Osteocyte (in vitro differentiated cells): ENCODE results near the gene CNTNAP2. TPM values are rescaled to one million over a fixed set of nuclear protein-coding genes. Genes with fewer than 3 reads are reported as not detected.

Source experiments
- DNase-seq: peaks from one replicate; pipeline ENCODE4 v3.0.0; 2021; ENCODE audit warnings: mixed read lengths; ENCODE audit not compliant: unreplicated experiment; ENCODE audit errors: extremely low spot score
- H3K27ac Mint-ChIP-seq: one replicate; pipeline ENCODE4 v1.8.0; 2021; ENCODE audit warnings: mild to moderate bottlenecking, mixed read lengths; ENCODE audit not compliant: unreplicated experiment
- H3K27me3 Mint-ChIP-seq: one replicate; pipeline ENCODE4 v1.8.0; 2021; ENCODE audit warnings: mixed read lengths; ENCODE audit not compliant: unreplicated experiment
- H3K36me3 Mint-ChIP-seq: one replicate; pipeline ENCODE4 v1.8.0; 2021; ENCODE audit warnings: mixed read lengths; ENCODE audit not compliant: unreplicated experiment
- H3K4me1 Mint-ChIP-seq: one replicate; pipeline ENCODE4 v1.8.0; 2021; ENCODE audit warnings: mixed read lengths; ENCODE audit not compliant: unreplicated experiment
- H3K4me3 Mint-ChIP-seq: one replicate; pipeline ENCODE4 v1.8.0; 2021; ENCODE audit warnings: mild to moderate bottlenecking, moderate library complexity, mixed read lengths; ENCODE audit not compliant: unreplicated experiment
- H3K9me3 Mint-ChIP-seq: one replicate; pipeline ENCODE4 v1.8.0; 2021; ENCODE audit warnings: mixed read lengths; ENCODE audit not compliant: unreplicated experiment
- total RNA-seq: library from RNA; stranded (reverse); gene quantifications from 2 replicates; pipeline ENCODE4 v1.2.1, GENCODE V29; 2021
- TF ChIP-seq, protein P1 (sequence below): fragments of 200-600 bp; sonication (generic); IDR thresholded peaks from 2 replicates; pipeline ENCODE4 v1.5.0; 2021; ENCODE audit warnings: antibody characterized with exemption, mild to moderate bottlenecking, moderate library complexity

The CNTNAP2 gene
- total RNA-seq, 1 donor from 2014 or later = 1.4 TPM

GRCh38 chr7:148395352-148395811 lies 2278.8 kb downstream of the CNTNAP2 start:
- no peak overlapping the region for H3K27ac Mint-ChIP-seq
- H3K4me3 Mint-ChIP-seq = no peak overlapping the region
- H3K9me3 Mint-ChIP-seq = no peaks in the 10 kb centered on the region
- H3K27me3 Mint-ChIP-seq = peaks cover 7% of the 10 kb centered on the region
- TF ChIP-seq, protein P1, sequence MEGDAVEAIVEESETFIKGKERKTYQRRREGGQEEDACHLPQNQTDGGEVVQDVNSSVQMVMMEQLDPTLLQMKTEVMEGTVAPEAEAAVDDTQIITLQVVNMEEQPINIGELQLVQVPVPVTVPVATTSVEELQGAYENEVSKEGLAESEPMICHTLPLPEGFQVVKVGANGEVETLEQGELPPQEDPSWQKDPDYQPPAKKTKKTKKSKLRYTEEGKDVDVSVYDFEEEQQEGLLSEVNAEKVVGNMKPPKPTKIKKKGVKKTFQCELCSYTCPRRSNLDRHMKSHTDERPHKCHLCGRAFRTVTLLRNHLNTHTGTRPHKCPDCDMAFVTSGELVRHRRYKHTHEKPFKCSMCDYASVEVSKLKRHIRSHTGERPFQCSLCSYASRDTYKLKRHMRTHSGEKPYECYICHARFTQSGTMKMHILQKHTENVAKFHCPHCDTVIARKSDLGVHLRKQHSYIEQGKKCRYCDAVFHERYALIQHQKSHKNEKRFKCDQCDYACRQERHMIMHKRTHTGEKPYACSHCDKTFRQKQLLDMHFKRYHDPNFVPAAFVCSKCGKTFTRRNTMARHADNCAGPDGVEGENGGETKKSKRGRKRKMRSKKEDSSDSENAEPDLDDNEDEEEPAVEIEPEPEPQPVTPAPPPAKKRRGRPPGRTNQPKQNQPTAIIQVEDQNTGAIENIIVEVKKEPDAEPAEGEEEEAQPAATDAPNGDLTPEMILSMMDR = no peak
- no peak for DNase-seq
- no peaks in the 10 kb centered on the region for H3K4me1 Mint-ChIP-seq
- no peaks in the 10 kb centered on the region for H3K36me3 Mint-ChIP-seq

- Mint-ChIP-seq H3K4me1 (no peaks in the 10 kb centered on the region), H3K27ac (no peak overlapping the region), H3K4me3 (no peak overlapping the region), H3K27me3 (peaks cover 7% of the 10 kb centered on the region), H3K9me3 (no peaks in the 10 kb centered on the region), H3K36me3 (no peaks in the 10 kb centered on the region)
- DNase-seq = no peak
- TF ChIP-seq, protein P1 = no peak
These were observed 2279.6 kb downstream of the CNTNAP2 start for GRCh38 chr7:148395990-148396716.

DNA sequence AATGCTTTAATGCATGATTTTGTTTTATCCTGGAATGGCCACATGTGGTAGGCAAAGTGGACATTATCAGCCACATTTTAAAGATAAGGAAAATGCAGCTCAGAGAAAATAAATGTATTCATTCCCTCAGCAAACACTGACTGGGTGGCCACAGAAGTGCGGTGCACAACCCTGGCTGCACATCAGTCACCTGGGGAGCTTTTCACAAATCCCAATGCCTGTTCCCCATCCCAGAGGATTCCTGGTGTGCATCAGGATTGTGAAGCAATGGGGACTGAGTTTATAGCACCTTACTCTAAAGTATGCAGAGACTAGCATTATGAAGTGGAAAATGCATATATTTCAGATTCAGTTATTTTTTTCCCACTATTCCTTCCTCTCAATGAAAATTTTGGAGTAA lies 2280.5 kb downstream of the CNTNAP2 start:
- TF ChIP-seq, protein P1 = no peak
- Mint-ChIP-seq H3K36me3 (no peaks in the 10 kb centered on the region), H3K9me3 (no peaks in the 10 kb centered on the region), H3K4me1 (no peaks in the 10 kb centered on the region), H3K27me3 (peaks cover 8% of the 10 kb centered on the region), H3K4me3 (no peak overlapping the region), H3K27ac (no peak overlapping the region)
- no peak for DNase-seq

DNA sequence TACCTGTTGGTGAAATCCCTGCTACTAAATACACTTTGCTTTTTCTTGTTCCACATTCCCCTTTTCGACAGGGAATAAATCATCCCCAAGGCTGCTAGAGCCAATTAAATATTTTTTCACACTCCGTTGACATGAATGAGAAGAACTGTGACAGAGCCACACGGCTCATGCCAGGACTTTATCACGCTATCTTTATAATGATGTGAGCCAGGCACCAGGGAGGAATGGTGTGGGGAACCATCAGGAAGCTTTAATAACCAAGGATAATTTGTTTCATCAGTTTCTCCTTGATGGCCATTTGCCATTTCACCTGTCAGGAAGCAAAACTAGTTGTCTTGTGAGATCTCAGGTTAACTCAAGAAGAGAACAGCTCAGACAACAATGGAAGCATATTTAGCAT lies 2280.9 kb downstream of the CNTNAP2 start:
- Mint-ChIP-seq H3K4me1 (no peaks in the 10 kb centered on the region), H3K4me3 (no peak overlapping the region), H3K27ac (no peak overlapping the region), H3K36me3 (no peaks in the 10 kb centered on the region), H3K9me3 (no peaks in the 10 kb centered on the region), H3K27me3 (peaks cover 9% of the 10 kb centered on the region)
- TF ChIP-seq, protein P1 = no peak
- DNase-seq = no peak

DNA sequence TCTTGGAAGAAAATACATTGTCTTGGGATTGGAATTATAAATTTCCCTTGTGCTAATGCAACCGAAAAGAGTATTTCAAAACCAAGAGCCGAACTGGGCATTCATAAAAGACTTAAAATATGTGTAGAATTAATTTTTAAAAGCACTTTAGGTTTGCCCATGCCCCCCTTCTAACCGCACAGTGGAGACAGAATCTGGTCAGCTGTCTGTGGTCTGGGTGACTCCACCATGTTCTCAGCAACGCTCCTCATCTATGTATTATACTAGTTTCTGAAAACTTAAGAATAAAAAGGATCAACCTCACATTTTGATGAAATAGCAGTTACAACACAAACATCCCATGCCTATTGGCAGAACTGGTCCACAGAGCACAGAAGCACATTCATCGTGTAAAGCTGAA lies 2281.4 kb downstream of the CNTNAP2 start:
- TF ChIP-seq, protein P1 = no peak
- no peak overlapping the region for H3K4me3 Mint-ChIP-seq
- DNase-seq = no peak

More for the DNA sequence above, 2281.4 kb downstream of the CNTNAP2 start:
- no peaks in the 10 kb centered on the region for H3K9me3 Mint-ChIP-seq
- peaks cover 9% of the 10 kb centered on the region for H3K27me3 Mint-ChIP-seq
- H3K27ac Mint-ChIP-seq = no peak overlapping the region
- H3K36me3 Mint-ChIP-seq = no peaks in the 10 kb centered on the region
- H3K4me1 Mint-ChIP-seq = no peaks in the 10 kb centered on the region
